GM21526 (cell line): ENCODE results near the gene EFL1.
"Not testable (repeated sequence)": the region's sequence is repeated elsewhere in the genome, so short reads cannot be mapped to it uniquely, and the experiment has no call there.

Source experiments
- ATAC-seq: cut with Tn5 transposase; IDR thresholded peaks from one replicate; pipeline ENCODE4 v1.9.1; 2021; ENCODE audit warnings: moderate library complexity; ENCODE audit not compliant: unreplicated experiment, low FRiP score

Gene EFL1

GRCh38 chr15:82282386-82282785 lies 19.9 kb upstream of the EFL1 start:
- not testable (repeated sequence) for ATAC-seq

DNA sequence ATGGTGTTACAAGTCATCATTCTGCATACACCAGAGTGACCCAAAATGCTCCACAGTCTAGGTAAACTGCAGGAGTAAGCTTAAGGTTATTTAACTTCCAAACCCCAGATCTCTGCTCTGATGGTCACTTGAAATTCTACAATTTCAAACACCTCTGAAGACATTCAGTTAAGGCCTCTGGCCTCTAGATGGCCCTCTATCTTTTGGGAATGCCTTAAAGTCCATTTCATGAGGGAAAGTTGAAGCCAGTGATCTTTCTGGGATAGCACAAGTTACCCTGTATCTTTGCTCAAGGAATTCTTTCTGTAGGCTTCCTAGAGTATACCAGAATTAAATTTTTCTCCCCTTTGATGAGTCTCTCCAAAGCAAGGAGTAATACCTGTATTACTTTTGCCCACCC lies 18.7 kb upstream of the EFL1 start:
- ATAC-seq: not testable (repeated sequence)

DNA sequence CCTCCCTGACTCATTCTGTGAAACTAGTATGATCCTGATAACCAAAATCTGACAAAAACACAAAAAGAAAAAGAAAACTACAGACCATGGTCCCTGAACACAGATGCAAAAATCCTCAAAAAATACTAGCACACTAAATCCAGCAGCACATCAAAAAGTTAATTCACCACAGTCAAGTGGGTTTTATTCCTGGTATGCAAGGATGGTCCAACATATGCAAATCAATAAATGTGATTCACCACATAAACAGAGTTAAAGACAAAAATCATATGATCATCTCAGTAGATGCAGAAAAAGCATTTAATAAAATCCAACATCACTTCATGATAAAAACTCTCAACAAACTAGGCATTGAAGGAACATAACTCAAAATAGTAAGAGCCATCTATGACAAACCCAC lies 12.9 kb upstream of the EFL1 start:
- no peak for ATAC-seq

DNA sequence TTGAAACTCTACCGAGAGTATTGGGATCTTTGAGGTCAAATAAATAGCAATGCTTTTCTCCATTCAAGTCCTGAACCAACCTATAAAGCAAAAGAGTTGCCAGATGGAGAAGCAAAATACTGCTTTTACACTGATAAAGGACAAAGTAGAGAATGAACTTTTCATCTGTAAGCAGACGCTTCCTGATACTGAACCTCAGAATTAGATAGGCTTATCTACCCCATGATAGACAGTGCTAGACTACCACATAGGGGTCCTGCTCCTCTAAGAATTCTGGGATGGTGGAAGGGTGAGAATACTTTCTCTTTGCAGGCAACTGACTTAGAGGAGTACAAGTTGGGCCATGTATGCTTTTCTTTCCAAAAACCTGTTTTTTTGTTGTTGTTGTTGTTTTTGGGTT lies 9.6 kb upstream of the EFL1 start:
- no peak for ATAC-seq

GRCh38 chr15:82268454-82268853 lies 5.9 kb upstream of the EFL1 start:
- ATAC-seq: not testable (repeated sequence)

GRCh38 chr15:82267137-82267536 lies 4.6 kb upstream of the EFL1 start:
- not testable (repeated sequence) for ATAC-seq

DNA sequence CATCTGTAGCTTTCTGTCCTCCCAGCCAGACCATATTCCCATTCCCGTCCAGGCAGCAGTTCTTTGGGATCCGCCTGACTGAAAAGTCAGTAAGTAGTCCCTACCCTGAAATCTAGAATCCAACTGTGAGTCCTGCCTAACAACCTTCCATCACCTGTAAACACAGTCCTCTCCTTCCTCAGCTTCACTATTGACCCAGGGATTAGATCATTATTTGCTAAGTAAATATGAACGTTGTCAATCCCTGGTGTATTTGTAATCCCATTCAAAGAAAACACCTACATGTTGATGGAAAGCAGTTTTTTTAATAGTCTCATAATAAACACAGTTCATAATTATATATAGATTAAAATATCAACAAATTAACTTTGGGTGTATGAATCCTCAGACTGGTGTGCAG lies 816 bp upstream of the EFL1 start:
- ATAC-seq: no peak

GRCh38 chr15:82261566-82262421 lies 740 bp downstream of the EFL1 start:
- peak; percentile 27 for ATAC-seq

DNA sequence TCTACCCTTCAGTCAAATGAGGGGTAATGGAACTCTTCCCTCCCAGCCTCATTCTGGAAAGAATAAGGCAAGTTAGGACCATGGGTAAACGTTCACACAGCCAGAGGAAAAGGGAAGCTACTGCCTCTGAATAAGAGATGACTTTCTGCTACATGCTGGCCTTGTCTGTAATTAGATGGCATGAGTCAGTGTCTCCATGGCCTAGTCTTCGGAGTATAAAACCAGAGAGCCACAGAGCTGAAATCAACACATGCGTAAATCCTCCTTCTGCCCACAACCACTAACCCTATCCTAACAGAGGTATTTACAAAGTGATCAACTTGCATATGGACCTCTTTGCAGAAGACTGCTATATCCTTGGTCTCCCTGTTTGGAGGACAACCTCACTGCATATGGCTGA lies 14.3 kb downstream of the EFL1 start:
- ATAC-seq: not testable (repeated sequence)

DNA sequence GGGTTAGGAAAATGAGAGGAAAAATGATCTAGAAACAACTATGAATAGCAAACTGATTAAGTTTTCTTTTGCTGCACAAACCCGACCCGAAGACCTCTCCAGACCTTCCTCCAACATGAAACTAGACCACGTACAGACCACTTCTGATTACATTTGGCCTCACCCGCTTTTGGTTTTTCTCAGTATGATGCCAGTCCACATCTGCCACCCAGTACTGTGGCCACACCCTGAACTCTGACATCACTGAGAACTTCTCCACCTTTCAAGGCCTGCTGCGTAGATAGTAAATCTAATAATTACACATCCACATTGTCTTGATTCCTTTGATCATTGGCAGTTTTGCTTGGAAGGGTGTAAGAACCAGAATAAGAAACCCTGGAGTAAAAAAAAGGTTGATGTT lies 16.6 kb downstream of the EFL1 start:
- ATAC-seq: not testable (repeated sequence)

DNA sequence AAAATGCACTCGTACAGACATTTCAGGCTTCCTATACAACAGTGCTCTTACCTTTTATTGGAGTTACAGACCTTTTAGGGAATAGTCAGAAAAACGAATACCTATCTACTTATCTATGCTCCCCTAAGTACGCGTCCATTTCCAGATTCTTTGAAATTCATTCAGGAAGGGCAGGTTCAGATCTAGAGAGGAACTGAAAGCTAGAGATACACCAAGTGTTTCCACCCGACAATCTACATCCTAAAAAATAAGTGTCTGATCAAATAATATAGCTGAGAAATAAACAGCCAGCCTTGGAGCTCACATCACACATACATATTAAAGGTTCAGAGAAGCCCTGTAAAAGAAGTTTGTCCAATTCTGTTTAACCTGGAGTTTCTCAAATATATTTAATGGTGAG lies 18.9 kb downstream of the EFL1 start:
- ATAC-seq: not testable (repeated sequence)

GRCh38 chr15:82241836-82242499 lies 20.6 kb downstream of the EFL1 start:
- not testable (repeated sequence) for ATAC-seq

GRCh38 chr15:82239685-82240391 lies 22.7 kb downstream of the EFL1 start:
- no peak for ATAC-seq

GRCh38 chr15:82237944-82238534 lies 24.5 kb downstream of the EFL1 start:
- ATAC-seq: not testable (repeated sequence)

DNA sequence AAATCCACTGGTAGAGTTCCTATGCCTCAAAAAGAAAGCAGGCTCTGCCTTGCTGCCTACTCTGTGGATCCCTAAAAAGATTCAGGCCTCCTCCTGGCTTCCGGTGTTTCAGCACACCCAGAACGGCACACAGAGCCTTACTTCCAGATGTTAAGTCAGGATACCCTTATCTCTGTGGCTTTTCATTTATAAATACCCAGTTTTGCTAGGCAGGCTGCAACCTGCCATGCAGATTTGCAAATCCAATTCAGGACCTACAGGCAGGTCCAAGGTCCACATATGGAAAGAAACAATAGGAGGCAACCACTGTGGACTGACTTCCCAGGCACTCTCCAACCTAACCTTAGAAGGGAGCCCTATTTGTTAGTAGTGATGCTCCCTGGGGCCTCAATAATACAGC lies 30.7 kb downstream of the EFL1 start:
- no peak for ATAC-seq

DNA sequence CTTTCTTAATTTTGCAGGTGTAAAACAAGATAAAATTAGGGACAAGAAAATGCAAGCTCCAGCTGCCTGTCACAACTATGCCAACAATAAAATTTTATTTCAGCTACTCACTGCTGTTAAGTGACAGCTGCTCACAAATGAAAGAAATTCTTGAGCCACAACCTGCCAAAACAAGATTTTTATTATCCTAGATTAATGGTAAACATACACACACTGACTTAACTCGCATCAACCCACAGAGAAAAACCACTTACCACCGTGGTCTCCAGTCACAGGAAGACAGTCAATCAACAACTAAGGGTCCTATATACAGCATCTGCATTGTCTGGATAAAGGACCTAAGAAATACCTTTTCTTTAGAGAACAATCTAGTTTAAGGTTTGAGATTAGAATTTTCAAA lies 31.3 kb downstream of the EFL1 start:
- no peak for ATAC-seq

DNA sequence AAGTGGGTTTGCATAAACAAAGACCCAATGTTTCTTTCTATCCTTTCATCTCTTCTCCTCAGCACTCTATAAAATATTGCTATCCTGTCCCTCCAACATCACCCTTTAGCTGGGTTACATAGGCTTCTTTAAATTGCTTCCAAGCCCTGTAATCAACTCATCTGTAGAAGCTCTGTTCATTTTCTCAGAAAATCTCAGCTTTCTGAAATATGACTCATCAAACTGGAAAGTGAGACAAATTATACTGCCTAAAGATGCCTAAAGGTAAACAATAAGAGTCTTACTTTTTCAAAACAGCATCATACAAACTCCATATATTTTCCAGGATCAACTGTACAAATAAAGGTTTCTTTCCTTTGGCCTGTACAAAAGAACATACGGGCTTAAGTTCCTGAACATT lies 33.8 kb downstream of the EFL1 start:
- no peak for ATAC-seq

- ATAC-seq: not testable (repeated sequence)
Measured at GRCh38 chr15:82221535-82221934, 41.0 kb downstream of the EFL1 start.

- not testable (repeated sequence) for ATAC-seq
Measured at GRCh38 chr15:82216092-82216491, 46.4 kb downstream of the EFL1 start.

DNA sequence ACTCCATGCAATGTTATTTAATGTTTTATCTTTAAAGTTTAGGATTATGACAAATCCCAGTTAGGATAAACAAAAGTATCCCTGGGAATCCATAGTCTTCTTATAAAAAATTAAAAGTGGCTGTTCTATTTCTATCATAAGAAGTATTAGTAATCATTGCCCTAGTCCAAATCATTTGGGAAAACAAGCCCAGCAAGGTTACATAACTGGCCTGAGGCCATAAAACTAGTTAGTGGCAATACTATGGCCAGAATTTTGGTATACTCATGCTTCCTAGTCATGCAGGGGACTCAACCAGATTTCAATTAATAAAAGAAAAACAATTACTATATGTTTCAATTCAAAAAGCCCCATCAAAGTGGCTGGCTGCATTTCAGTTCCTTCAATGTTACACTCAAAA lies 50.3 kb downstream of the EFL1 start:
- ATAC-seq: not testable (repeated sequence)

DNA sequence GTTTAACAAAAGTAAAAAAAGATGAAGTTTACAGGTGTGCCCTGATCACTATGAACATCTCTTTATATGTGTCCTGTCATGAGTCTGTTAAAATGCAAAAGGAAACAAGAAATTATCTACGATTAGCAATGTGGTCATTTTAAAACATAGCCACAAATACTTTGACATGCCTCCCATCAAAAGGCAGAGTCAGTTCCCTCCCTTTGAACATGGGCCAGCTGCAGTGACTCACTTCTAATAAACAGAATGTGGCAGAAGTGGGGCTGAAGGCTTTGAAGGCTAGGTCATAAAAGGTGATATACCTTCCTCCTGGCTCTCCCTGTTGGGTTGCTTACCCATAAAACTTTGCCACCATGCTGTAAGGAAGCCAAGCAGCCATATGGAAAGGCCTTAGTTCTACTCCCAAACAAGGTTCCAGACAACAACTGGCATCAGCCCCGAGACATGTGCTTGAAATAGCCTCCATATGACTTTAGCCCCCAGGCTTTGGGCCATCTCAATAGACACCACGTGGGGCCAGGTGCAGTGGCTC lies 52.4 kb downstream of the EFL1 start:
- ATAC-seq: not testable (repeated sequence)
